Left lobe of liver (tissue), 2 donors: ENCODE results near the gene NDUFAF8. TPM values are rescaled to one million over a fixed set of nuclear protein-coding genes. Genes with fewer than 3 reads are reported as not detected.

Experiments used
- ATAC-seq: fragments of 200-7000 bp; cut with Tn5 transposase; one replicate; pipeline ENCODE4 v1.9.1; 2020; ENCODE audit warnings: mild to moderate bottlenecking, moderate library complexity
- DNase-seq: peaks from one replicate; pipeline ENCODE4 v3.0.0-alpha.2; 2020; ENCODE audit warnings: low spot score
- total RNA-seq: library from RNA; stranded (reverse); gene quantifications from one replicate; pipeline ENCODE4 v1.2.1, GENCODE V29; 2021
- donor health status: DM: no; HTN: no; CAD: no; lungs with moderate emphysema.
- donor health status: DM: no; HTN: yes; CAD: no.

NDUFAF8 gene
- total RNA-seq, 1 donor from 2014 or later = 33.3 TPM

DNA sequence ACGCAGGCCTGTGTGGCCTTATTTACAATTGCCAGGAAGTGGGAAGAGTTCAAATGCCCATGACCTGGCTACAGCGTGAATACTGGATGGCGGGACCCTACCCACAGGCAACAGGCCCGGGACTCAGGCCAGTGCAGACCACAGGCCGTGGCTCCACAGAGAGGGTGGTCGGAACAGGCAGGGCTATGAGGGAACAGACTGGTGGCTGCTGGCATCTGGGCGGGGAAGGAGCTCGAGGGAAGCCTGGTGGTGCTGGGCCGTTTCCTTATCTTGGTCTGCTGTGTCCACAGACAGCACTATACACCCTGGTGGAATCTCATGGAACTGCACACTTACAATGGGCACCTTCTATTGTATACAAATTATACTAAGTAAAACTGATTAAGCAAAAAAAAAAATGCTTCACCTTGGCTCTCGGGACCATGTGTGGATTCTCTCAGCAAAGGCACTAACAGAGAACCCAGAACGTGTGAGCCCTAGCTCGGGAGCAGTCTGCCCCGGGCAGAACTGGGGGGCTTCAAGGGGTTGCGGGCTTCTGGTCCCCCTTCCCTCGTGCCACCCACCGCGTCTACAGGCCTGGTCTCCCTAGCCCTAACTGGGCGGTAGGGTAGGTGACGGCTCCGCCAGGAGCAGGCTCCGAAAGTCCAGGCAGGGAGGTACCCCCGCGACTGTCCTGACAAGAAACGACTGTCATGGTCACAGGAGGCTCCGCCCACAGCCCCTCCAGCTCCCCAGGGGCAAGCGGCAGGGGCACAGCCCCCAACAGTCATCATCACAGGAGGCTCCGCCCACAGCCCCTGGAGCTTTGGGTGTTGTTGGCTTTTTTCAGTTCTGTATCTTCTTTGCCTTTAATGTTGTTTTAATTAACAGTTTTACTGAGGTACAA, 38.2 kb upstream of the NDUFAF8 start:
- ATAC-seq (peak; percentile 87), DNase-seq (no peak)

- no peak for DNase-seq
- ATAC-seq = no peak
Observed at GRCh38 chr17:81202318-81202717, 36.8 kb upstream of the NDUFAF8 start.

- DNase-seq (no peak), ATAC-seq (no peak)
Observed at GRCh38 chr17:81203136-81203535, 36.0 kb upstream of the NDUFAF8 start.

- no peak for ATAC-seq
Observed at GRCh38 chr17:81204578-81204977, 34.5 kb upstream of the NDUFAF8 start.

DNA sequence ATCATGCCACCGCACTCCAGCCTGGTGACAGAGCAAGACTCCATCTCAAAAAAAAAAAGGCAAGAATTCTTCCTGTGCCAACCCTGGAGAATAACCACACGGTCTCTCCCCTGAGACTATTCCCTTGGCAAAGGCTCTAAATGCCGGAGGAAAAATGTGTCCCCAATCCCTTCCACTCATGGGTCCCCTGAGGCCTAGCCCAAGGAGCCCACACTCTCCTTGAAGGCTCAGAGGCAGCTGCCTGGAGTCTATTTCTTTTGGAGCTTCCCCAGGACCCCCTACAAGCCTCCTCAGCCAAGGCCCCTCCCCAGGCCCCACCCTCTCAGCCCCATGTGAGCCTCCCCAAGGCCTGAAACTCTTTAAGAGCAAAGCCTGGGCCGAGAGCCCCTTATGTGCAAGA, 33.0 kb upstream of the NDUFAF8 start:
- ATAC-seq (no peak), DNase-seq (no peak)

More at GRCh38 chr17:81204578-81204977, 34.5 kb upstream of the NDUFAF8 start:
- no peak for DNase-seq

DNA sequence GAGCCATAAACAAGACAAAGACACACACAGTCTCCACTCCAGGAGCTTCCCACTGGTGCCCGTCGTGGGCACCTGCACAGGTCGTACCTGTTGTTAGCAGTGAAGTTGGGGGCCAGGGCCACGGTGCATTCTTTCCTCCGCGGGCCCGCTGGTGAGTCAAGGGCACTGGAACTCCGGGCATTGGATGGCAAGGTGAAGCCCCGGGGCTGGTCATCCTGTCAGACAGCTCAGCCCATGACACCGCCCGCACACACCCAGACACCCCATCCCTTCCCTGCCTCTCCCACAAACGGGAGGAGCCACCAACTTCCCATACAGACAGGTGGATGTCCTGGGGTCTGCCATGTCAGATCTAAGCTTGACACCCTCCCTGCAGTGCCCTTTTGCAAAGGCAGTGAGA, 32.5 kb upstream of the NDUFAF8 start:
- no peak for ATAC-seq
- DNase-seq = no peak

DNA sequence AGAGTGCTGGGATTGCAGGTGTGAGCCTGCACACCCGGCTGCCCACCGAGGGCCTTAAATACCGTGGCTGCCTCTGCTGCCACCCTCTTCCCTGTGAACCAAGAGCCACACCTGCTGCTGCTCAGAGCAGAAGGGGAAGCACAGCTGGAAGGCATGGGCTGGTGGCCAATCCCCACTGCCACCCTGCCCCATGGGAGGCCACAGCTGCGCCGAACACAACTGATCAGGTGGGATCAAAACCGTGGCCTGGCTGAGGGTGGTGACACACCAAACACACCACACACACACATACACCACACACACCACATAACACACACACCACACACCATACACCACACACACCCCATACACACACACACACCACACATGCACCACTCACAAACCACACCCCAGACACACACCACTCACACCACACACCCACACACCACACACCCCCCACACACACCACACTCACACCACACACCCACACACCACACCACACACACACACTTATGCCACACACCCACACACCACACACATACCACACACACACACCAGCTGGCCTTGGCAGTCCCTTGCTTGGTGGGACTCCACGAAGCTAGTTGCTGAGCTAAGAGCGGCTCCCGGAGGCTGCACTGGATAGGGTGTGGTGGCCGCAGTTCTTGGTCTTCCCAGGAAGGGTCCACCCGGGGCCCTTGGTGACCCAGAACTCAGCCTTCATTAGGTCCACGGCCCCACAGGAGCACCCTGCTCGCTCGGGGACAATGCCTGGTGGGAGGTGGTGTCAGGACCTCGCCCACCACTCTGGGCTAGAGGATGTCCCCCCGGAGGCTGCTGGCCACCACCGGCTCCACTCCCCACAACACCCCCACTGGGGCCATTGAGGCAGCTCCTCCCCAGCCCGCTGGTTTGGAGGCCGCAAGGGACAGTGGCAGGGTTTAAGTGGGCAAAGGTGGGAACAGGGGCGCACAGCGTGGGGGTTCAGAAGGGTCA, 31.2 kb upstream of the NDUFAF8 start:
- ATAC-seq (no peak), DNase-seq (no peak)

DNA sequence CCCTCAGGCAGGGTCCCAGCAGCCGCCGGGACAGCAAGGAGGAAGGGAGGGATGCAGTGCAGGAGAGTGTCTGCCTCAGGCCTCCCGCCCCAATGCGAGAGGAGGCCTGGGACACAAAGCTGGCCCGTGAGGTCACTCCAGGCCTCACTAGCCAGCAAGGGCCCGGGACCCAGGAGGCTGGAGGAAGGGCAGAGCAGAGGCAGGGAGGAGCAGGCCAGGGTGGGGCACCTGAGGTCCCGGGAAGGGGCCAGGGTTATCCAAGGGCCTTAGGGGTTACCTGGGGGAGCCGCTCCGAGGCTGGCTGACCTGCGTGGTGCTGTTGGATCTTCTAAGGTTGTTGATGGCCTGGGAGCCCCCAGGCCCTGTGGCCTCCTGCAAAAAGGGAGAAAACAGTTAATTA, 30.5 kb upstream of the NDUFAF8 start:
- no peak for ATAC-seq
- no peak for DNase-seq

DNA sequence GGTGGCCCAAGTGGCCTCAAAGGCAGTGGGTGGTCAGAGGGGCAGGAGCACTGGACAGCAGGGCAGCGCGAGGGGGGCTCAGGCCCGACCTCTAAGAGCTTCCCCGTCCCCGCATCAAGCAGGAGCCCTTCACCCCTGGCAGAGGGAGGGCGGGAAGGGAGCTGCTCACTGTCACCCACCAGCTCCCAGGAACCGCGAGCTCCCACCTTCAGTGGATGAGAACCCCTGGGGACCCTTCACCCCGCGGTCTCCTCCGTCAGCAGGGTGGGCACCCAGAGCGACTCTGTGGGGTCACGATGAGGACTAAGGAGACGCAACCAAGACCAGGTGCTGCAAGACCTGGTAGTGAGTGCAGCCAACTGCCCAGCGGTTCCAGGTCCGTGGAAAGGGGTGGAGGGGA, 30.0 kb upstream of the NDUFAF8 start:
- no peak for ATAC-seq
- DNase-seq = no peak

GRCh38 chr17:81210466-81210865, 28.7 kb upstream of the NDUFAF8 start:
- DNase-seq (no peak), ATAC-seq (no peak)

GRCh38 chr17:81210868-81211267, 28.2 kb upstream of the NDUFAF8 start:
- DNase-seq (no peak), ATAC-seq (no peak)

- DNase-seq (no peak), ATAC-seq (no peak)
Observed at GRCh38 chr17:81212365-81212764, 26.8 kb upstream of the NDUFAF8 start.

DNA sequence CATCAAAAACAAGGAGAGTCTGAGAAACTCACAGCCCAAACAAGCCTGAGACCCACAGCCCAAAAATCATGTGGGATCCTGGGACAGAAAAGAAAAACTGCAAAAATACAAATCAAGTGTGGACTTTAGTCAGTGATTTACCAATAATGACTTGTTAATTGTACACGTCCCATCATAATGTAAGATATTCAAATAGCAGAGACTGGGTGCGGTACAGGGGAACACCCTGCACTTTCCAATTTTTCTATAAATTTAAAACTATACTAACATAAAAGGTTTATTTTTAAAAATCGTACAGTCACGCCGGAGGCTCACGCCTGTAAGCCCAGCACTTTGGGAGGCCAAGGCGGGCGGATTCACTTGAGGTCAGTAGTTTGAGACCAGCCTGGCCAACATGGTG, 25.1 kb upstream of the NDUFAF8 start:
- no peak for ATAC-seq

DNA sequence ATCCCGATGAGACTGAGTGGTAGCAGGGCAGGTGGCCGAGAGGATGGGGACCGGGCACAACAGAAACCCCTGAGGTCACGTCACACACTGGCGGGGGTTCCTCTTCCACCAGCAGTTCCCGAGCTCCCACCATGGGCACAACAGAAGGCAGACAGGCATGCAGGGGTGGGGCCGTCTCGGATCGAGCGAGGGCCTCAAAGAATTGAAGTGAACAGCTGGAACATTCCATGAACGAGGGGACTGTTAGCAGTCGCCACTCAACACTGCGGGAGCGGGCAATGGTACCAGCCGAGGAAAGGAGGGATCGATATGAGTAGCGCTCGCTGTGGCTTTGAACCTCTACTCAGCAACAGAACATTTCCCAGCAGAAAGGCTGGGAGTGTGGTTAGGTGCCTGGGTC, 21.6 kb upstream of the NDUFAF8 start:
- no peak for ATAC-seq
- DNase-seq = no peak

More for the DNA sequence above, 25.1 kb upstream of the NDUFAF8 start:
- no peak for DNase-seq

DNA sequence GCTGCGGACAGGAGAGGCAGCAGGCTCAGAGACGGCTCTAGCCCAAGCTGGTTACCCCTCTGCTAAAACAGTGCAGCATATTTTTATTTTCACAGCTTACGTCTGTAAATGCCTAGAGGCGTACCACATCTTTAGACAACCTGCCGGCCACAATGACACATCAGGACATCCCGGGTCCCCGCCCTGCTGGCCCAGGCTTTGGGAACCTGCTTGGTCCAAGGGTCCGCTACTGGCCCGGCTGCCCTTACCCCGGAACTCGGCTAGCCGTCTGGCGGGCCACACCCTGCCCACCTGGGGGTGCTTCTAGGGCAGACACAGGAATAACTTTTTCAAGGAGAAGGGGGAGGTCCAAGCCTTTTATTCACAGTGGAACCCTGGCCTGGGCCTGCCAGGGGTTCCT, 20.7 kb upstream of the NDUFAF8 start:
- ATAC-seq (no peak), DNase-seq (no peak)

- ATAC-seq (no peak), DNase-seq (no peak)
Observed at GRCh38 chr17:81218991-81219390, 20.1 kb upstream of the NDUFAF8 start.

- ATAC-seq (no peak), DNase-seq (no peak)
Observed at GRCh38 chr17:81219476-81220180, 19.5 kb upstream of the NDUFAF8 start.

- ATAC-seq = no peak
- no peak for DNase-seq
Observed at GRCh38 chr17:81221371-81221841, 17.7 kb upstream of the NDUFAF8 start.

- no peak for DNase-seq
Observed at GRCh38 chr17:81221842-81222619, 17.1 kb upstream of the NDUFAF8 start.

DNA sequence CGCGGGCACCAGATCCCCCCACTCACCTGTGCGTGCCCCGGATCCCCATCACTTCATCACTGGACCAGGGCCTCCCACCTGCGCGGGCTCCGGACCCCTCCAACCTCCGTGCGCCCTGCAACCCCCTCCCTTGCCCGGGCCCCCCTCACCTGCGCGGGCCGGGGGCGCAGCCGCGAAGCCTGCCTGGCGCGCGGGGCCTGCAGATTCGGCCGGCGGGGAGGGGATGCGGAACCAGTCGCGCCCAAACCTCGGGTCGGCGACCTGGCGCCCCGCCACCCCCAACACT, 16.6 kb upstream of the NDUFAF8 start:
- no peak for ATAC-seq
- DNase-seq = no peak

More at GRCh38 chr17:81221842-81222619, 17.1 kb upstream of the NDUFAF8 start:
- ATAC-seq = no peak
